ENCODE data around the gene RABL6. TPM values are rescaled to one million over a fixed set of nuclear protein-coding genes. Genes with fewer than 3 reads are reported as not detected.
"Not testable (repeated sequence)": the region's sequence is repeated elsewhere in the genome, so short reads cannot be mapped to it uniquely, and the experiment has no call there.

The RABL6 gene
- total and polyA plus RNA-seq, 2 experiments from 2014 or later = 101 to 153 TPM

DNA sequence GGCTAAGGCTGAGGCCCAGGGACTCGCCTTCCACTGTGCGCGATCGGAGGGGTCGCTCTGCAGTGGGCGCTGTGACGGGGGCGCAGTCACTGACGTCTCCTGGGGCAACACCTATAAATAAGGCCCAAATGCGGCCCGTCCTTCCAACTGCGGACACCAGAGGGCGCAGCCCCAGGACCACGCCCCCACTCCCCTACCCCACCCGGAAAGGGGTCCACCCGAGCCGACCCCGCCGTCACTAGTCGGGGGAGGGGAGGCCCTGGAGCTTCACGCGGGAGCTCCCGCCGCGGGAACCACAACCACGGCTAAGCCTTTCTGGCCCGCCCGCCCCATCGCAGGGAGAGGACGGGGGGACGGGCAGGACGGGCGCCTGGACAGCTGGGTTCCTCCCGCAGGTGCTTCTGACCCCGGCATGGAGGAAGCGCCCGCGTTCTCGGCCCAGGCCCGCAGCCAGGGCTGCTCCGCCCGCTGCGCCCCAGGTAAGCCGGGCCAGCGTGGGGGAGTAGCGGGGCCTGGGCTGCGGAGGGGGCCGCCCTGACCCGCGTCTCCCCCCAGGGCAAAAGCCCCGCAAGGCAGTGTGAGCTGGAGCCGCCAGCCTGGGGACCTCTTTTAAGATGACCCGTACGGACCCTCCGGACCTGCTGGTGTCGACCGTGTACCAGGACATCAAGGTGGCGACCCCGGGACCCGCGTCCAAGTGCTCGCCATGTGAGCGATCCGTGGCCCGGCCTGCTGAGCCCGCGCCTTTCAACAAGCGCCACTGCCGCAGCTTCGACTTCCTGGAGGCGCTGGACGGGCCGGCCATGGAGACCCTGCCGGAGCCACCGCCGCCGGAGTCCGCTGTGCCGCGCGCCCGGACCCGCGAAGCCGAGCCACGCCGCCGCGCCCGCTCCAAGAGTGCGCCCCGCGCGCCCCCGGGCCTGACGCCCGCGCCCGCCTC lies 36.3 kb downstream of the RABL6 start:
- TF ChIP-seq, protein P1, sequence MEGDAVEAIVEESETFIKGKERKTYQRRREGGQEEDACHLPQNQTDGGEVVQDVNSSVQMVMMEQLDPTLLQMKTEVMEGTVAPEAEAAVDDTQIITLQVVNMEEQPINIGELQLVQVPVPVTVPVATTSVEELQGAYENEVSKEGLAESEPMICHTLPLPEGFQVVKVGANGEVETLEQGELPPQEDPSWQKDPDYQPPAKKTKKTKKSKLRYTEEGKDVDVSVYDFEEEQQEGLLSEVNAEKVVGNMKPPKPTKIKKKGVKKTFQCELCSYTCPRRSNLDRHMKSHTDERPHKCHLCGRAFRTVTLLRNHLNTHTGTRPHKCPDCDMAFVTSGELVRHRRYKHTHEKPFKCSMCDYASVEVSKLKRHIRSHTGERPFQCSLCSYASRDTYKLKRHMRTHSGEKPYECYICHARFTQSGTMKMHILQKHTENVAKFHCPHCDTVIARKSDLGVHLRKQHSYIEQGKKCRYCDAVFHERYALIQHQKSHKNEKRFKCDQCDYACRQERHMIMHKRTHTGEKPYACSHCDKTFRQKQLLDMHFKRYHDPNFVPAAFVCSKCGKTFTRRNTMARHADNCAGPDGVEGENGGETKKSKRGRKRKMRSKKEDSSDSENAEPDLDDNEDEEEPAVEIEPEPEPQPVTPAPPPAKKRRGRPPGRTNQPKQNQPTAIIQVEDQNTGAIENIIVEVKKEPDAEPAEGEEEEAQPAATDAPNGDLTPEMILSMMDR (IDR thresholded peaks at IDR 0.05; ENCODE audit: low read depth, low read length) = peak; percentile 39
- not testable (repeated sequence) for H3K9me3 ChIP-seq (ENCODE audit: low read depth); H3K4me3 ChIP-seq; H3K27ac ChIP-seq; H3K27me3 ChIP-seq; H3K36me3 ChIP-seq
- peaks cover 27% of the 10 kb centered on the region for H3K4me1 ChIP-seq (ENCODE audit: low read depth)
- DNase-seq (ENCODE audit: low read depth in 1 of 2, low spot score in 1 of 2) = peak in 1 of 2 donors; percentile 45

DNA sequence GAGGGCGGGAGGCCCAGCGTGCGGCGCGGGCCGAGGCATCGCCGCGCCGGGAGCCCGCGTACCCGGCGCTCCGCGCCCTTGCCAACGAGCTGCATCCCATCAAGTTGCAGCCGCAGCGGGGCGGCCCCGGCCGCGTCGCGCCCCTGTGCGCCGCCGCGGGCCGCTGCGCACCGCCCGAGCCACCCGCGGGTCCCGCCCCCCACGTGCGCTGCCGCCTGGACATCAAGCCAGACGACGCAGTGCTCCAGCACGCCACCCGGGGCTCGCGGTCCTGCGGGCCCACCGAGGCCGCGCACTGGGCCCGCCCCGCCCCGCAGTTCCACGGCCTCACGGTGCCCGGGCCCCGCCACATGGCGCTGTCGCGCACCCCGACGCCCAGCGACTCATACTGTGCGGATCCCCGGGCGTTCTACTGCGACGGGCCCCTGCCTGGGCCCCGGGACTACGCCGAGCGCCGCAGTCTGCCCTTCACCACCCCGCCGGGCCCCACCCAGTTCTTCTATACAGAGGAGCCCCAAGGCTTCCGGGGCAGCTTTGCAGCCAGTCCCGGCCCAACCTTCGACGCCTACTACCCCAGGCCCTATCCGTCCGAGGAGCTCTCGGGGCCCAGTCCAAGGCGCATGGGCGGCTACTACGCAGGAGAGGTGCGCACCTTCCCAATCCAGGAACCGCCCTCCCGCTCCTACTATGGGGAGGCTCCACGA lies 37.2 kb downstream of the RABL6 start:
- H3K27me3 ChIP-seq = no peaks in the 10 kb centered on the region
- DNase-seq (ENCODE audit: low read depth in 1 of 2, low spot score in 1 of 2) = no peak

DNA sequence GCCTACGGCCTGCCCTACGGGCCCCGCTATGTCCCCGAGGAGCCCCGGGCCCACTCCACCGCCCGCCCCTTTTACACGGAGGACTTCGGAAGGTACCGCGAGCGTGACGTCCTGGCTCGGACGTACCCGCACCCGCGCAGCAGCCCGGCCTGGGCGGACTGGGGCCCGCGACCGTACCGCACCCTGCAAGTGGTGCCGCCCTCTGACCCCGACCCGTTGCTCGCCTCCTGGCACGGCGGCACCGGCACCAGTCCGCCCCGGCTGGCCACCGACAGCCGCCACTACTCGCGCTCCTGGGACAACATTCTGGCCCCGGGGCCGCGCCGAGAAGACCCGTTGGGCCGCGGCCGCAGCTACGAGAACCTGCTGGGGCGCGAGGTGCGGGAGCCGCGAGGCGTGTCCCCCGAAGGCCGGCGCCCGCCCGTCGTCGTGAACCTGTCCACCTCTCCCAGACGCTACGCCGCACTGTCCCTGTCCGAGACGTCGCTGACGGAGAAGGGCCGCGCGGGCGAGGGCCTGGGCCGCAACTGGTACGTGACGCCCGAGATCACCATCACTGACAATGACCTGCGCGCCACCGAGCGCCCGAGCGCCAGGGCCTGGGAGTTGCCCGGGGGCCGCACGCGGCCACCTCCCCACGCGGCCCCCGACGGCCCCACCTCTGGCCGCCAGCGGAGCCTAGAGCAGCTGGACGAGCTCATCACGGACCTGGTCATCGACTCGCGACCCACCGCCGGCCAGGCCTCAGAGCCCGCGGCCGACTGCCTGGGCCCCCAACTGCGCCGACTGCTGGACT lies 37.9 kb downstream of the RABL6 start:
- peaks cover 1% of the 10 kb centered on the region for H3K36me3 ChIP-seq
- no peak overlapping the region for H3K27ac ChIP-seq
- DNase-seq (ENCODE audit: low read depth in 1 of 2, low spot score in 1 of 2) = no peak
- no peaks in the 10 kb centered on the region for H3K9me3 ChIP-seq (ENCODE audit: low read depth)
- TF ChIP-seq, protein P1 (IDR thresholded peaks at IDR 0.05; ENCODE audit: low read depth, low read length) = no peak
- H3K4me1 ChIP-seq (ENCODE audit: low read depth) = peaks cover 25% of the 10 kb centered on the region
- no peak overlapping the region for H3K4me3 ChIP-seq
- no peaks in the 10 kb centered on the region for H3K27me3 ChIP-seq

More for the DNA sequence above, 37.2 kb downstream of the RABL6 start:
- H3K4me3 ChIP-seq = no peak overlapping the region
- H3K4me1 ChIP-seq (ENCODE audit: low read depth) = peaks cover 27% of the 10 kb centered on the region
- H3K9me3 ChIP-seq (ENCODE audit: low read depth) = no peaks in the 10 kb centered on the region
- no peaks in the 10 kb centered on the region for H3K36me3 ChIP-seq
- H3K27ac ChIP-seq = no peak overlapping the region
- TF ChIP-seq, protein P1 (IDR thresholded peaks at IDR 0.05; ENCODE audit: low read depth, low read length) = no peak

DNA sequence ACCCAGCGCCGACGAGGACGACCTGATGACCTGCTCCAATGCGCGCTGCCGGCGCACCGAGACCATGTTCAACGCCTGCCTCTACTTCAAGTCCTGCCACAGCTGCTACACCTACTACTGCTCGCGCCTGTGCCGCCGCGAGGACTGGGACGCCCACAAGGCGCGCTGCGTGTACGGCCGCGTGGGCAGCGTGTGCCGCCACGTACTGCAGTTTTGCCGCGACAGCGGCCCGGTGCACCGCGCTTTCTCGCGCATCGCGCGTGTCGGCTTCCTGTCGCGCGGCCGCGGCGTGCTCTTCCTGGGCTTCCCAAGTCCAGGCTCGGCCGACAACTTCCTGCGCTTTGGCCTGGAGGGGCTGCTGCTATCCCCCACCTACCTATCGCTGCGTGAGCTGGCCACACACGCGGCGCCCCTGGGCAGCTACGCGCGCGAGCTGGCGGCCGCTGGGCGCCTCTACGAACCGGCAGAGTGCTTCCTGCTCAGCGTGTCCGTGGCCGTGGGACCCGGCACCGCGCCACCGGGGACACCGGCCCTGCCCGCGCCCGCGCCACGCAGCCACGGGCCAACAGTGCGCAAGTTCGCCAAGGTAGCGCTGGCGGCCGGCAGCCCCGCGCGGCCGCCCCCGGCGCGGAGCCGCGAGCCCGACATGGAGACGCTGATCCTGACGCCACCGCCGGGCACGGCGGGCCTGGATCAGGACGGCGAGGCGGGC lies 38.8 kb downstream of the RABL6 start:
- Histone ChIP-seq H3K36me3 (peaks cover 9% of the 10 kb centered on the region), H3K4me1 (ENCODE audit: low read depth) (peaks cover 16% of the 10 kb centered on the region), H3K4me3 (no peak overlapping the region), H3K27ac (no peak overlapping the region), H3K9me3 (ENCODE audit: low read depth) (no peaks in the 10 kb centered on the region), H3K27me3 (no peaks in the 10 kb centered on the region)
- TF ChIP-seq, protein P1 (IDR thresholded peaks at IDR 0.05; ENCODE audit: low read depth, low read length) = no peak
- no peak for DNase-seq (ENCODE audit: low read depth in 1 of 2, low spot score in 1 of 2)
